B cell (primary cell): ENCODE measurements around the gene NR5A1. TPM values are rescaled to one million over a fixed set of nuclear protein-coding genes. Genes with fewer than 3 reads are reported as not detected.

Experiments
- ATAC-seq: fragments of 200-7000 bp; cut with Tn5 transposase; one replicate; pipeline ENCODE4 v1.10.0; 2021; ENCODE audit warnings: low read depth, mild to moderate bottlenecking, moderate number of reproducible peaks, moderate library complexity
- CTCF ChIA-PET: fragments of 350-600 bp; sonication (Branson Sonifier 250); formaldehyde crosslinking; loops from one replicate; lab custom pipeline; 2021; ENCODE audit warnings: antibody characterized with exemption, inconsistent platforms; lab: Charles Lee
- POLR2A ChIA-PET: fragments of 350-600 bp; sonication (Branson Sonifier 250); formaldehyde crosslinking; loops from one replicate; lab custom pipeline; 2021; ENCODE audit warnings: antibody characterized with exemption; lab: Charles Lee
- DNase-seq: peaks from one replicate; pipeline ENCODE4 v3.0.0; 2013
- H2AFZ ChIP-seq: 2 replicates; pipeline ENCODE4 v1.6.1; 2012; ENCODE audit warnings: mild to moderate bottlenecking, low read depth, low read length; ENCODE audit not compliant: insufficient read depth, poor library complexity, severe bottlenecking
- H3K27ac ChIP-seq, 2 donors: 1 replicate in 1 of 2; 2 replicates in 1 of 2; pipeline ENCODE4 v1.5.1; 2012 to 2013; ENCODE audit warnings: low read length in 2 of 2, mild to moderate bottlenecking in 2 of 2, moderate library complexity in 1 of 2
- H3K27me3 ChIP-seq, 4 experiments: fragments of 200-600 bp in 1 of 4; sonication (generic) in 1 of 4; replicated peaks in 1 of 4; 1 replicate in 2 of 4; 2 replicates in 2 of 4; pipeline versions ENCODE4 v1.6.1 to v1.7.0; 2013 to 2016; ENCODE audit warnings: low read length in 3 of 4, mild to moderate bottlenecking in 2 of 4, mixed read lengths in 1 of 4, moderate library complexity in 1 of 4; ENCODE audit not compliant: insufficient read depth in 4 of 4, control insufficient read depth in 3 of 4; ENCODE audit errors: control extremely low read depth in 1 of 4
- H3K36me3 ChIP-seq, 2 experiments: replicated peaks in 1 of 2; 1 replicate in 1 of 2; 2 replicates in 1 of 2; pipeline versions ENCODE4 v1.6.1 to v1.7.1; 2013; ENCODE audit warnings: low read length in 1 of 2; ENCODE audit not compliant: insufficient read depth in 2 of 2, control insufficient read depth in 1 of 2; ENCODE audit errors: control extremely low read depth in 1 of 2, extremely low read depth in 1 of 2
- H3K4me1 ChIP-seq, 2 donors: fragments of 200-600 bp in 1 of 2; sonication (generic) in 1 of 2; 1 replicate in 1 of 2; 2 replicates in 1 of 2; pipeline versions ENCODE4 v1.5.1 to v1.6.1; 2013 to 2017; ENCODE audit warnings: low read length in 2 of 2; ENCODE audit not compliant: control insufficient read depth in 2 of 2, insufficient read depth in 2 of 2
- H3K4me2 ChIP-seq: replicated peaks from 2 replicates; pipeline ENCODE3; 2012; ENCODE audit warnings: mild to moderate bottlenecking, low read depth, low read length; ENCODE audit not compliant: poor library complexity, severe bottlenecking
- H3K4me3 ChIP-seq, 5 experiments: fragments of 200-600 bp in 1 of 5; sonication (generic) in 1 of 5; 1 replicate in 3 of 5; 2 replicates in 2 of 5; pipeline versions ENCODE4 v1.5.1 to v1.7.0; 2011 to 2016; ENCODE audit warnings: low read length in 4 of 5, mild to moderate bottlenecking in 4 of 5, low read depth in 2 of 5, control low read depth in 1 of 5, moderate library complexity in 1 of 5; ENCODE audit not compliant: insufficient read depth in 1 of 5; ENCODE audit errors: control extremely low read depth in 1 of 5, extremely low read depth in 1 of 5
- H3K79me2 ChIP-seq: fragments of 200-600 bp; sonication (generic); one replicate; pipeline ENCODE4 v1.6.0; 2016; ENCODE audit warnings: low read length; ENCODE audit not compliant: control insufficient read depth, insufficient read depth
- H3K9ac ChIP-seq: fragments of 200-600 bp; sonication (generic); 2 replicates; pipeline ENCODE4 v1.6.1; 2017; ENCODE audit warnings: mild to moderate bottlenecking, low read length, moderate library complexity
- H3K9me3 ChIP-seq, 3 donors: one replicate each; pipeline versions ENCODE4 v1.6.1 to v1.7.1; 2013; ENCODE audit warnings: low read length in 2 of 3; ENCODE audit not compliant: control insufficient read depth in 2 of 3, insufficient read depth in 1 of 3; ENCODE audit errors: control extremely low read depth in 1 of 3
- H4K20me1 ChIP-seq: 2 replicates; pipeline ENCODE4 v1.6.0; 2012; ENCODE audit warnings: mild to moderate bottlenecking, low read length; ENCODE audit not compliant: insufficient read depth, control insufficient read depth, poor library complexity, severe bottlenecking
- H3K27ac Mint-ChIP-seq: one replicate; pipeline ENCODE4 v1.8.0; 2021; ENCODE audit warnings: mixed read lengths
- H3K27me3 Mint-ChIP-seq: one replicate; pipeline ENCODE4 v1.8.0; 2021; ENCODE audit warnings: mixed read lengths
- H3K4me1 Mint-ChIP-seq: one replicate; pipeline ENCODE4 v1.8.0; 2021; ENCODE audit warnings: mixed read lengths
- H3K4me3 Mint-ChIP-seq: one replicate; pipeline ENCODE4 v1.8.0; 2021; ENCODE audit warnings: mixed read lengths
- H3K9me3 Mint-ChIP-seq: one replicate; pipeline ENCODE4 v1.8.0; 2022; ENCODE audit warnings: mixed read lengths; ENCODE audit not compliant: insufficient read depth
- CTCF ChIP-seq: fragments of 200-600 bp; IDR thresholded peaks from one replicate; pipeline ENCODE4 v1.8.0; 2022; ENCODE audit warnings: antibody characterized with exemption, mild to moderate bottlenecking
- EZH2 ChIP-seq: IDR thresholded peaks from 2 replicates; pipeline ENCODE4 v1.6.1; 2012; ENCODE audit warnings: borderline replicate concordance, low read depth, mild to moderate bottlenecking, moderate library complexity, low read length; ENCODE audit not compliant: insufficient read depth, poor library complexity, severe bottlenecking
- WGBS: methylation state at CpG from one replicate; pipeline ENCODE4 v1.1.5; 2013; ENCODE audit warnings: missing lambda C conversion rate; ENCODE audit not compliant: insufficient coverage; 5-methylcytosine and 5-hydroxymethylcytosine counted together
- intact Hi-C: fragments of 100-400 bp; cut with micrococcal nuclease; formaldehyde crosslinking; loops from one replicate; pipeline ENCODE4 v1.10.0; 2022
- polyA plus RNA-seq: library from polyadenylated mRNA; depleted of rRNA; stranded (reverse); fragments of >200 nt; gene quantifications from 2 replicates; pipeline ENCODE4 v1.2.3, GENCODE V29; 2012
- total RNA-seq, 2 donors: library from RNA; stranded (reverse); fragments of 120-200 nt in 1 of 2; gene quantifications; 1 replicate in 1 of 2; 2 replicates in 1 of 2; pipeline versions ENCODE4 v1.2.3 to v1.2.4, GENCODE V29; 2013 to 2022

NR5A1 gene
- total and polyA plus RNA-seq, 2 donors (not counting 1 experiment from before 2014, with no cell fraction given) = not detected

GRCh38 chr9:124502711-124503702 is 4.2 kb downstream of the NR5A1 start:
- intact Hi-C loops = no loop called here
- H3K36me3 ChIP-seq = no peaks in the 10 kb centered on the region
- DNase-seq (no peak), ATAC-seq (no peak)
- H3K27me3 Mint-ChIP-seq = peaks cover 27% of the 10 kb centered on the region
- H3K27ac ChIP-seq = no peak overlapping the region
- TF ChIP-seq EZH2 (no peak), CTCF (no peak)
- 27% methylated on average over 90 of the region's 96 CpGs for WGBS
- peaks cover 0 to 7% (median 0%) of the 10 kb centered on the region in 3 donors for H3K9me3 ChIP-seq
- H3K9me3 Mint-ChIP-seq = no peaks in the 10 kb centered on the region
- H3K4me1 ChIP-seq = peaks cover 7 to 9% of the 10 kb centered on the region in 2 donors
- peak overlapping the region; percentile 72 for H3K4me2 ChIP-seq
- H3K4me1 Mint-ChIP-seq = peaks cover 12% of the 10 kb centered on the region
- H2AFZ ChIP-seq = peak overlapping the region; percentile 66
- H3K4me3 ChIP-seq = no peak overlapping the region
- H3K9ac ChIP-seq = no peak overlapping the region
- H3K27me3 ChIP-seq = peaks cover 0 to 45% (median 6%) of the 10 kb centered on the region in 4 experiments
- H3K4me3 Mint-ChIP-seq = peak overlapping the region; percentile 32
- no peaks in the 10 kb centered on the region for H3K79me2 ChIP-seq
- CTCF ChIA-PET = no interaction called here
- no peaks in the 10 kb centered on the region for H4K20me1 ChIP-seq
- POLR2A ChIA-PET = no interaction called here
- H3K27ac Mint-ChIP-seq = no peak overlapping the region
